Neural cell (in vitro differentiated cells): Measurements from ENCODE around the gene GNG14. TPM values are rescaled to one million over a fixed set of nuclear protein-coding genes. Genes with fewer than 3 reads are reported as not detected.

Source experiments
- H2AFZ ChIP-seq: fragments of 200-600, 300-800 bp; sonication (generic), shearing (Covaris generic); 2 replicates; pipeline ENCODE4 v1.6.0; 2014; ENCODE audit warnings: low read depth, mild to moderate bottlenecking, antibody characterized with exemption, low read length, moderate library complexity
- H3F3A ChIP-seq: fragments of 200-600 bp; shearing (Covaris generic); 2 replicates; pipeline ENCODE4 v1.6.1; 2016; ENCODE audit warnings: mild to moderate bottlenecking, moderate library complexity, mixed read lengths, antibody characterized with exemption, low read length; ENCODE audit not compliant: insufficient read depth, poor library complexity, severe bottlenecking
- H3K27ac ChIP-seq: fragments of 200-600, 300-800 bp; sonication (generic), shearing (Covaris generic); 2 replicates; pipeline ENCODE4 v1.5.1; 2014; ENCODE audit warnings: mild to moderate bottlenecking, low read length, moderate library complexity
- H3K27me3 ChIP-seq: fragments of 300-800, 200-600 bp; sonication (generic), shearing (Covaris generic); 2 replicates; pipeline ENCODE4 v1.6.0; 2014; ENCODE audit warnings: mild to moderate bottlenecking, low read depth, low read length, moderate library complexity; ENCODE audit not compliant: insufficient read depth
- H3K36me3 ChIP-seq: fragments of 300-800, 200-600 bp; sonication (generic), shearing (Covaris generic); 2 replicates; pipeline ENCODE4 v1.5.1; 2014; ENCODE audit warnings: mild to moderate bottlenecking, antibody characterized with exemption, low read length, moderate library complexity; ENCODE audit not compliant: insufficient read depth
- H3K4me2 ChIP-seq: fragments of 300-800, 200-600 bp; sonication (generic), shearing (Covaris generic); 2 replicates; pipeline ENCODE4 v1.6.0; 2014; ENCODE audit warnings: mild to moderate bottlenecking, low read length
- H3K4me3 ChIP-seq: fragments of 300-800, 200-600 bp; sonication (generic), shearing (Covaris generic); 2 replicates; pipeline ENCODE4 v1.5.1; 2014; ENCODE audit warnings: mild to moderate bottlenecking, low read length, moderate library complexity
- H3K79me2 ChIP-seq: fragments of 200-600 bp; shearing (Covaris generic); replicated peaks from 2 replicates; pipeline ENCODE4 v1.6.0; 2014; ENCODE audit warnings: mild to moderate bottlenecking, low read length, moderate library complexity; ENCODE audit not compliant: insufficient read depth
- H3K9ac ChIP-seq: fragments of 300-800, 200-600 bp; sonication (generic), shearing (Covaris generic); 2 replicates; pipeline ENCODE4 v1.6.1; 2016; ENCODE audit warnings: mild to moderate bottlenecking, low read length, mixed read lengths
- H3K9me2 ChIP-seq: fragments of 200-600 bp; shearing (Covaris generic); 2 replicates; pipeline ENCODE4 v1.6.1; 2016; ENCODE audit warnings: mild to moderate bottlenecking, low read length, mixed read lengths; ENCODE audit not compliant: insufficient read depth
- H3K9me3 ChIP-seq: fragments of 200-600, 300-800 bp; sonication (generic), shearing (Covaris generic); 2 replicates; pipeline ENCODE4 v1.6.1; 2016; ENCODE audit warnings: mild to moderate bottlenecking, mixed run types, low read length, moderate library complexity, mixed read lengths
- H4K20me1 ChIP-seq: fragments of 200-600 bp; shearing (Covaris generic); 2 replicates; pipeline ENCODE4 v1.6.1; 2016; ENCODE audit warnings: mild to moderate bottlenecking, mixed run types; ENCODE audit not compliant: insufficient read depth
- EP300 ChIP-seq: fragments of 450-650 bp; conservative IDR thresholded peaks from 2 replicates; pipeline ENCODE4 v1.6.1; 2014; ENCODE audit warnings: antibody characterized with exemption, mild to moderate bottlenecking, moderate library complexity; ENCODE audit not compliant: poor library complexity, severe bottlenecking
- EZH2 ChIP-seq: fragments of 200-600, 300-800 bp; shearing (Covaris generic), sonication (generic); IDR thresholded peaks from 2 replicates; pipeline ENCODE4 v1.6.1; 2014; ENCODE audit warnings: antibody characterized with exemption, low read length, borderline replicate concordance, mild to moderate bottlenecking; ENCODE audit not compliant: insufficient read depth, poor library complexity, severe bottlenecking
- MXI1 ChIP-seq: fragments of 450-650 bp; conservative IDR thresholded peaks from 2 replicates; pipeline ENCODE4 v1.6.1; 2014; ENCODE audit warnings: antibody characterized with exemption, mild to moderate bottlenecking; ENCODE audit not compliant: poor library complexity, severe bottlenecking
- POLR2AphosphoS5 ChIP-seq: IDR thresholded peaks from 2 replicates; pipeline ENCODE4 v1.6.1; 2012
- RAD21 ChIP-seq: fragments of 450-650 bp; conservative IDR thresholded peaks from 2 replicates; pipeline ENCODE4 v1.6.1; 2014; ENCODE audit warnings: antibody characterized with exemption, mild to moderate bottlenecking, moderate library complexity
- SMC3 ChIP-seq: fragments of 450-650 bp; conservative IDR thresholded peaks from 2 replicates; pipeline ENCODE4 v1.6.1; 2014; ENCODE audit warnings: antibody characterized with exemption, mild to moderate bottlenecking, moderate library complexity; ENCODE audit not compliant: poor library complexity
- TAF1 ChIP-seq: IDR thresholded peaks from 2 replicates; pipeline ENCODE4 v1.6.1; 2012; ENCODE audit warnings: low read depth
- polyA plus RNA-seq: library from polyadenylated mRNA; depleted of rRNA; stranded (reverse); fragments of >200 nt; gene quantifications from 2 replicates; pipeline ENCODE4 v1.2.3, GENCODE V29; 2014
- TF ChIP-seq, protein P1 (sequence below): IDR thresholded peaks from 2 replicates; pipeline ENCODE4 v1.6.1; 2012; ENCODE audit warnings: borderline replicate concordance
- TF ChIP-seq, protein P2 (sequence below): fragments of 450-650 bp; IDR thresholded peaks from 2 replicates; pipeline ENCODE4 v1.5.1; 2014; ENCODE audit warnings: antibody characterized with exemption, mild to moderate bottlenecking, moderate library complexity; ENCODE audit not compliant: poor library complexity, severe bottlenecking

Gene GNG14
- polyA plus RNA-seq, 1 donor from 2014 or later = not detected

DNA sequence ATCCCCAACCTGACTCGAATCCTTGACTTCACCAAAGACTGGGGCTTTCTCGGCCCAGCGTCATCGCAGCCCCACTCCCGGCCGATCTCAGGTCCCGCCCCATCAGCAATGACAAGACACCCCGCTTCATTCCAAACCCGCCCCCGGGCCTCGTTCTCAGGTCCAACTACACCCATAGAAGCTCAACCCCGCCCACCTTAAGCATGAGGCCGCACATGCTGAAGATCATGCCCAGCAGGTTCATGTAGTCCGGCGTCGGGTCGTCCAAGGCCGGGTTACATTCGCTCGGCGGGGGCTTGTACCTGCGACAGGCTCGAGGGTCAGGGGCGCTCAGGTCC is 18.9 kb upstream of the GNG14 start:
- peaks cover 29% of the 10 kb centered on the region for H3K79me2 ChIP-seq
- TF ChIP-seq, protein P1, sequence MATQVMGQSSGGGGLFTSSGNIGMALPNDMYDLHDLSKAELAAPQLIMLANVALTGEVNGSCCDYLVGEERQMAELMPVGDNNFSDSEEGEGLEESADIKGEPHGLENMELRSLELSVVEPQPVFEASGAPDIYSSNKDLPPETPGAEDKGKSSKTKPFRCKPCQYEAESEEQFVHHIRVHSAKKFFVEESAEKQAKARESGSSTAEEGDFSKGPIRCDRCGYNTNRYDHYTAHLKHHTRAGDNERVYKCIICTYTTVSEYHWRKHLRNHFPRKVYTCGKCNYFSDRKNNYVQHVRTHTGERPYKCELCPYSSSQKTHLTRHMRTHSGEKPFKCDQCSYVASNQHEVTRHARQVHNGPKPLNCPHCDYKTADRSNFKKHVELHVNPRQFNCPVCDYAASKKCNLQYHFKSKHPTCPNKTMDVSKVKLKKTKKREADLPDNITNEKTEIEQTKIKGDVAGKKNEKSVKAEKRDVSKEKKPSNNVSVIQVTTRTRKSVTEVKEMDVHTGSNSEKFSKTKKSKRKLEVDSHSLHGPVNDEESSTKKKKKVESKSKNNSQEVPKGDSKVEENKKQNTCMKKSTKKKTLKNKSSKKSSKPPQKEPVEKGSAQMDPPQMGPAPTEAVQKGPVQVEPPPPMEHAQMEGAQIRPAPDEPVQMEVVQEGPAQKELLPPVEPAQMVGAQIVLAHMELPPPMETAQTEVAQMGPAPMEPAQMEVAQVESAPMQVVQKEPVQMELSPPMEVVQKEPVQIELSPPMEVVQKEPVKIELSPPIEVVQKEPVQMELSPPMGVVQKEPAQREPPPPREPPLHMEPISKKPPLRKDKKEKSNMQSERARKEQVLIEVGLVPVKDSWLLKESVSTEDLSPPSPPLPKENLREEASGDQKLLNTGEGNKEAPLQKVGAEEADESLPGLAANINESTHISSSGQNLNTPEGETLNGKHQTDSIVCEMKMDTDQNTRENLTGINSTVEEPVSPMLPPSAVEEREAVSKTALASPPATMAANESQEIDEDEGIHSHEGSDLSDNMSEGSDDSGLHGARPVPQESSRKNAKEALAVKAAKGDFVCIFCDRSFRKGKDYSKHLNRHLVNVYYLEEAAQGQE = no peak
- TF ChIP-seq RAD21 (no peak), EP300 (no peak), EZH2 (no peak), MXI1 (no peak), TAF1 (no peak), SMC3 (no peak), POLR2AphosphoS5 (no peak)
- TF ChIP-seq, protein P2, sequence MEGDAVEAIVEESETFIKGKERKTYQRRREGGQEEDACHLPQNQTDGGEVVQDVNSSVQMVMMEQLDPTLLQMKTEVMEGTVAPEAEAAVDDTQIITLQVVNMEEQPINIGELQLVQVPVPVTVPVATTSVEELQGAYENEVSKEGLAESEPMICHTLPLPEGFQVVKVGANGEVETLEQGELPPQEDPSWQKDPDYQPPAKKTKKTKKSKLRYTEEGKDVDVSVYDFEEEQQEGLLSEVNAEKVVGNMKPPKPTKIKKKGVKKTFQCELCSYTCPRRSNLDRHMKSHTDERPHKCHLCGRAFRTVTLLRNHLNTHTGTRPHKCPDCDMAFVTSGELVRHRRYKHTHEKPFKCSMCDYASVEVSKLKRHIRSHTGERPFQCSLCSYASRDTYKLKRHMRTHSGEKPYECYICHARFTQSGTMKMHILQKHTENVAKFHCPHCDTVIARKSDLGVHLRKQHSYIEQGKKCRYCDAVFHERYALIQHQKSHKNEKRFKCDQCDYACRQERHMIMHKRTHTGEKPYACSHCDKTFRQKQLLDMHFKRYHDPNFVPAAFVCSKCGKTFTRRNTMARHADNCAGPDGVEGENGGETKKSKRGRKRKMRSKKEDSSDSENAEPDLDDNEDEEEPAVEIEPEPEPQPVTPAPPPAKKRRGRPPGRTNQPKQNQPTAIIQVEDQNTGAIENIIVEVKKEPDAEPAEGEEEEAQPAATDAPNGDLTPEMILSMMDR = no peak
- no peaks in the 10 kb centered on the region for H3K9me2 ChIP-seq
- H3K27ac ChIP-seq = peak overlapping the region; percentile 95
- H2AFZ ChIP-seq = peak overlapping the region; percentile 86
- H3K4me2 ChIP-seq = peak overlapping the region; percentile 94
- H3K36me3 ChIP-seq = no peaks in the 10 kb centered on the region
- no peaks in the 10 kb centered on the region for H4K20me1 ChIP-seq
- no peaks in the 10 kb centered on the region for H3K9me3 ChIP-seq
- no peaks in the 10 kb centered on the region for H3K27me3 ChIP-seq
- peak overlapping the region; percentile 87 for H3K9ac ChIP-seq
- H3F3A ChIP-seq = no peaks in the 10 kb centered on the region
- peak overlapping the region; percentile 87 for H3K4me3 ChIP-seq

DNA sequence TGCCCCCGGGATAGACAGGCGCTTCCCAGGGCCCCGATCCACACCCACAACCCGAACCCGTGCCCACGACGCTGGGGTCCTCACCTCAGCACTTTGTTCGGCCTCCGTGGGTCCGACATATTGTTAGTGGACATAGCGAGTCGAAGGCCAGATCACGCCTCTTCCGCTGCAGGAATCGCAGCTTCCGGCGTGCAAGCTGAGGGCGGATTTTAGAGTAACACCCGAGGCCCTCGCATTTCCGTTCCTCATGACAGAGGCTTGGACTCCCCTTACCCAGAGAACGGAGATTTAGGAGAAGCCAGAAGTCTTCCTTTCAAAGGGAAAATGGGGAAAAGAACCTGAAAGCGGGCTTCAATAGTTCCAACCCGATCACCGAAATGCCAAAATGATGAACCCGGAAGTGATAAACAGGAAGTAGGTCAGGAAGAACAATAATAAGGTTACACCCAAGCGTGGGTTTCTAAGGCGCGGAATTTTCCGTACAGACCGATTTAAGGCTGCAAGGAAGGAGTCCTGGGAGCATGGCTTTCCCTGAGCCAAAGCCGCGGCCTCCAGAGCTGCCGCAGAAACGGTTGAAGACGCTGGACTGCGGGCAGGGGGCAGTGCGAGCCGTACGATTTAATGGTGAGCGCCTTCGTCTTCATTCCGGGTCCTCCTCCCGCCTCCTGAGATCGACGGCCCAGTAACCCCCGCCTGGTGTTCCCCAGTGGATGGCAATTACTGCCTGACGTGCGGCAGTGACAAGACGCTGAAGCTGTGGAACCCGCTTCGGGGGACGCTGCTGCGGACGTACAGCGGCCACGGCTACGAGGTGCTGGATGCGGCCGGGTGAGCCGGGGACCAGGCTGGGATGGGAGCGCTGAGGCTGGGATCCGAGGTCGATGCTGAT is 18.3 kb upstream of the GNG14 start:
- H3K36me3 ChIP-seq = no peaks in the 10 kb centered on the region
- peaks cover 29% of the 10 kb centered on the region for H3K79me2 ChIP-seq
- H3F3A ChIP-seq = no peaks in the 10 kb centered on the region
- TF ChIP-seq RAD21 (no peak), POLR2AphosphoS5 (peak; percentile 90), TAF1 (peak; percentile 56), MXI1 (peak; percentile 96), EZH2 (no peak), SMC3 (no peak), EP300 (peak; percentile 52)
- TF ChIP-seq, protein P1 = peak; percentile 33
- TF ChIP-seq, protein P2 = peak; percentile 22
- H3K9me2 ChIP-seq = no peaks in the 10 kb centered on the region
- peak overlapping the region; percentile 95 for H3K27ac ChIP-seq
- no peaks in the 10 kb centered on the region for H3K9me3 ChIP-seq
- no peaks in the 10 kb centered on the region for H3K27me3 ChIP-seq
- no peaks in the 10 kb centered on the region for H4K20me1 ChIP-seq
- peak overlapping the region; percentile 94 for H3K4me2 ChIP-seq
- H2AFZ ChIP-seq = peak overlapping the region; percentile 86
- H3K4me3 ChIP-seq = peak overlapping the region; percentile 87
- peak overlapping the region; percentile 87 for H3K9ac ChIP-seq
